CD4-positive, alpha-beta T cell (primary cell): ENCODE data around the gene DYNC1LI2. TPM values are rescaled to one million over a fixed set of nuclear protein-coding genes. Genes with fewer than 3 reads are reported as not detected.

ENCODE experiments used
- ATAC-seq: fragments of 200-7000 bp; cut with Tn5 transposase; one replicate; pipeline ENCODE4 v1.10.0; 2022; ENCODE audit warnings: mild to moderate bottlenecking; ENCODE audit not compliant: poor library complexity
- CTCF ChIA-PET: fragments of 350-600 bp; sonication (Branson Sonifier 250); formaldehyde crosslinking; loops from one replicate; lab custom pipeline; 2021; ENCODE audit warnings: antibody characterized with exemption, inconsistent platforms; lab: Charles Lee
- POLR2A ChIA-PET: fragments of 350-600 bp; sonication (Branson Sonifier 250); formaldehyde crosslinking; loops from one replicate; lab custom pipeline; 2021; ENCODE audit warnings: antibody characterized with exemption, inconsistent platforms; lab: Charles Lee
- DNase-seq, 14 experiments: peaks; one replicate each; pipeline ENCODE4 v3.0.0-alpha.2; 2013 to 2020; ENCODE audit warnings: mixed read lengths in 2 of 14
- H3K27ac ChIP-seq, 2 donors: one replicate each; pipeline versions ENCODE4 v1.5.1 to v1.7.0; 2013; ENCODE audit warnings: low read length in 2 of 2, low read depth in 1 of 2, mild to moderate bottlenecking in 1 of 2
- H3K27me3 ChIP-seq, 2 experiments: 1 replicate in 1 of 2; 2 replicates in 1 of 2; pipeline versions ENCODE4 v1.6.1 to v1.7.0; 2013; ENCODE audit warnings: low read length in 2 of 2, control low read depth in 1 of 2, mild to moderate bottlenecking in 1 of 2, moderate library complexity in 1 of 2; ENCODE audit not compliant: insufficient read depth in 2 of 2, control insufficient read depth in 1 of 2
- H3K36me3 ChIP-seq: one replicate; pipeline ENCODE4 v1.6.1; 2013; ENCODE audit warnings: low read length, control low read depth; ENCODE audit not compliant: insufficient read depth
- H3K4me1 ChIP-seq: one replicate; pipeline ENCODE4 v1.6.1; 2013; ENCODE audit warnings: low read length, control low read depth; ENCODE audit not compliant: insufficient read depth
- H3K4me3 ChIP-seq: one replicate; pipeline ENCODE4 v1.5.1; 2013; ENCODE audit warnings: mild to moderate bottlenecking, low read length, moderate library complexity
- H3K9me3 ChIP-seq, 2 experiments: 1 replicate in 1 of 2; 2 replicates in 1 of 2; pipeline versions ENCODE4 v1.6.1 to v1.7.0; 2013; ENCODE audit warnings: low read length in 2 of 2, mild to moderate bottlenecking in 2 of 2, control low read depth in 1 of 2, moderate library complexity in 1 of 2; ENCODE audit not compliant: control insufficient read depth in 1 of 2, insufficient read depth in 1 of 2
- H3K27ac Mint-ChIP-seq: one replicate; pipeline ENCODE4 v1.8.0; 2020; ENCODE audit warnings: mixed read lengths
- H3K27me3 Mint-ChIP-seq: one replicate; pipeline ENCODE4 v1.8.0; 2021; ENCODE audit warnings: mixed read lengths
- H3K36me3 Mint-ChIP-seq: one replicate; pipeline ENCODE4 v1.8.0; 2021; ENCODE audit warnings: low read depth, mixed read lengths
- H3K4me1 Mint-ChIP-seq: one replicate; pipeline ENCODE4 v1.8.0; 2021; ENCODE audit warnings: low read depth, mixed read lengths
- H3K4me3 Mint-ChIP-seq: one replicate; pipeline ENCODE4 v1.8.0; 2020; ENCODE audit warnings: mild to moderate bottlenecking, mixed read lengths
- H3K9me3 Mint-ChIP-seq: one replicate; pipeline ENCODE4 v1.8.0; 2020; ENCODE audit warnings: mixed read lengths
- CTCF ChIP-seq: fragments of 200-600 bp; IDR thresholded peaks from one replicate; pipeline ENCODE4 v1.8.0; 2022; ENCODE audit warnings: antibody characterized with exemption, mild to moderate bottlenecking
- intact Hi-C, 2 experiments: fragments of 100-400 bp; cut with DNase I in 1 of 2; cut with micrococcal nuclease in 1 of 2; formaldehyde crosslinking; loops; one replicate each; pipeline versions ENCODE4 v1.15.1 to v1.9.0; 2023 to 2025; cut with DNase I, micrococcal nuclease
- total RNA-seq, 174 experiments: library from RNA in 2 of 174; stranded (reverse) in 2 of 174; gene quantifications; one replicate each; pipeline ENCODE4 v1.2.3 and lab custom pipeline; 2021 to 2026

DYNC1LI2 gene
- total RNA-seq, 2 experiments from 2014 or later = 81.8 to 82.4 TPM

GRCh38 chr16:66750279-66751052, 943 bp downstream of the DYNC1LI2 start:
- Mint-ChIP-seq H3K27me3 (peaks cover 19% of the 10 kb centered on the region), H3K9me3 (no peaks in the 10 kb centered on the region), H3K4me1 (peaks cover 43% of the 10 kb centered on the region), H3K36me3 (peaks cover 44% of the 10 kb centered on the region), H3K27ac (peak overlapping the region; percentile 91), H3K4me3 (peak overlapping the region; percentile 88)
- intact Hi-C loops = loop anchor here (1.0 to 5.0 kb wide), 5 partner anchors 53 to 812 kb away; partner anchors contain the start of genes CIAO2B (in 1 of the 2), CTCF (in 1 of the 2) and NAE1 (in 1 of the 2)
- ChIA-PET POLR2A (interaction anchor here (2.4 kb wide), 1 partner anchor 80 kb away, joined by 13 read pairs; the partner anchor contains the start of gene NAE1), CTCF (interaction anchor here (1.4 kb wide), 1 partner anchor 142 kb away, joined by 5 read pairs; no protein-coding TSS in a partner anchor)
- no peak for TF ChIP-seq CTCF
- H3K36me3 ChIP-seq = peaks cover 27% of the 10 kb centered on the region
- no peaks in the 10 kb centered on the region for H3K9me3 ChIP-seq
- H3K27me3 ChIP-seq = no peaks in the 10 kb centered on the region
- H3K4me3 ChIP-seq = peak overlapping the region; percentile 81
- H3K27ac ChIP-seq = peak overlapping the region in 1 of 2 donors; percentile 66
- DNase-seq (no peak), ATAC-seq (no peak)
- H3K4me1 ChIP-seq = peaks cover 32% of the 10 kb centered on the region

GRCh38 chr16:66746682-66747081, 4.7 kb downstream of the DYNC1LI2 start:
- peaks cover 55% of the 10 kb centered on the region for H3K36me3 ChIP-seq
- no peaks in the 10 kb centered on the region for H3K9me3 ChIP-seq
- peaks cover 72% of the 10 kb centered on the region for H3K36me3 Mint-ChIP-seq
- H3K4me1 Mint-ChIP-seq = peaks cover 39% of the 10 kb centered on the region
- H3K27me3 Mint-ChIP-seq = no peaks in the 10 kb centered on the region
- H3K9me3 Mint-ChIP-seq = no peaks in the 10 kb centered on the region
- H3K27ac ChIP-seq = no peak overlapping the region
- peak overlapping the region; percentile 54 for H3K4me3 Mint-ChIP-seq
- DNase-seq = peak in 3 of 14 experiments; percentile 15 to 36 (median 32)
- no peak for TF ChIP-seq CTCF
- intact Hi-C loops = no loop called here
- H3K27ac Mint-ChIP-seq = peak overlapping the region; percentile 56
- ChIA-PET POLR2A (no interaction called here), CTCF (no interaction called here)
- no peak for ATAC-seq
- H3K4me3 ChIP-seq = no peak overlapping the region
- peaks cover 29% of the 10 kb centered on the region for H3K4me1 ChIP-seq
- H3K27me3 ChIP-seq = no peaks in the 10 kb centered on the region

- Mint-ChIP-seq H3K27me3 (no peaks in the 10 kb centered on the region), H3K27ac (no peak overlapping the region), H3K36me3 (peaks cover 78% of the 10 kb centered on the region), H3K9me3 (no peaks in the 10 kb centered on the region), H3K4me3 (no peak overlapping the region), H3K4me1 (peaks cover 42% of the 10 kb centered on the region)
- intact Hi-C loops = no loop called here
- no peaks in the 10 kb centered on the region for H3K27me3 ChIP-seq
- peaks cover 61% of the 10 kb centered on the region for H3K36me3 ChIP-seq
- H3K4me1 ChIP-seq = peaks cover 28% of the 10 kb centered on the region
- H3K27ac ChIP-seq = no peak overlapping the region
- ChIA-PET CTCF (no interaction called here), POLR2A (no interaction called here)
- H3K9me3 ChIP-seq = no peaks in the 10 kb centered on the region
- no peak for ATAC-seq
- no peak for TF ChIP-seq CTCF
- no peak for DNase-seq
- no peak overlapping the region for H3K4me3 ChIP-seq
Observed at GRCh38 chr16:66746048-66746447, 5.4 kb downstream of the DYNC1LI2 start.
